Glutamatergic neuron (in vitro differentiated cells): ENCODE data around the gene ACOXL. TPM values are rescaled to one million over a fixed set of nuclear protein-coding genes. Genes with fewer than 3 reads are reported as not detected.

Experiments used
- DNase-seq: peaks from one replicate; pipeline ENCODE4 v3.0.0; 2022
- H3K27ac Mint-ChIP-seq: one replicate; pipeline ENCODE4 v1.8.0; 2020; ENCODE audit warnings: mild to moderate bottlenecking, mixed read lengths, inconsistent platforms; ENCODE audit not compliant: unreplicated experiment
- H3K27me3 Mint-ChIP-seq: one replicate; pipeline ENCODE4 v1.8.0; 2020; ENCODE audit warnings: mild to moderate bottlenecking, moderate library complexity, mixed read lengths, inconsistent platforms; ENCODE audit not compliant: unreplicated experiment
- H3K36me3 Mint-ChIP-seq: one replicate; pipeline ENCODE4 v1.8.0; 2020; ENCODE audit warnings: mild to moderate bottlenecking, mixed read lengths, inconsistent platforms; ENCODE audit not compliant: unreplicated experiment
- H3K4me1 Mint-ChIP-seq: one replicate; pipeline ENCODE4 v1.8.0; 2020; ENCODE audit warnings: mild to moderate bottlenecking, low read depth, mixed read lengths, inconsistent platforms; ENCODE audit not compliant: unreplicated experiment
- H3K4me3 Mint-ChIP-seq: one replicate; pipeline ENCODE4 v1.8.0; 2020; ENCODE audit warnings: mild to moderate bottlenecking, mixed read lengths, inconsistent platforms; ENCODE audit not compliant: unreplicated experiment
- H3K9me3 Mint-ChIP-seq: one replicate; pipeline ENCODE4 v1.8.0; 2020; ENCODE audit warnings: mild to moderate bottlenecking, moderate library complexity, mixed read lengths, inconsistent platforms; ENCODE audit not compliant: unreplicated experiment
- CTCF ChIP-seq: fragments of 200-600 bp; sonication (generic); IDR thresholded peaks from one replicate; pipeline ENCODE4 v1.5.0; 2021; ENCODE audit not compliant: partially characterized antibody, unreplicated experiment
- total RNA-seq: library from RNA; stranded (reverse); fragmentation: NEBNext Ultra II Directional; extraction: Animal tissue kit (Norgen Biotek cat#: 25700); gene quantifications from one replicate; pipeline ENCODE4 v1.2.1, GENCODE V29; 2021; ENCODE audit not compliant: unreplicated experiment

ACOXL gene
- total RNA-seq, 1 donor from 2014 or later = 1.4 TPM

DNA sequence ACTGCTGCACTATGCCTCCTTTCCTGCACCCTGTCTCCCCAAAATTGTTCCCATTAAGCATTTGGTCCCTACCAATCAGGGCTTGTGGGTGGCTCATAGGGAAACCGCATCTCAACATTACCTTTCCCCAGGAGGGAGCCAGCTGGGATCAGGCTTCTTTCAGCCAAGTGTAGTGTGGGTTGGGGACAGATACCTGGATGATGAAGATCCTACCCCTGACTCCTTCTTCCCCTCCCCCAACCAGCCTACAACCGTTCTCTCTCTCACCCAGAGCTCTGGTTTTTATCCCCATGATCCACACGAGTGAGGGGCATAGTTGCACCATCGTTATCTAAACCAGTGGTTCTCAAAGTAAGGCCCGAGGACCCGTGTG, 40.0 kb downstream of the ACOXL start:
- H3K27ac Mint-ChIP-seq = no peak overlapping the region
- no peak for TF ChIP-seq CTCF
- peaks cover 2% of the 10 kb centered on the region for H3K4me1 Mint-ChIP-seq
- H3K9me3 Mint-ChIP-seq = no peaks in the 10 kb centered on the region
- DNase-seq = no peak
- H3K27me3 Mint-ChIP-seq = peaks cover 7% of the 10 kb centered on the region
- H3K4me3 Mint-ChIP-seq = no peak overlapping the region
- no peaks in the 10 kb centered on the region for H3K36me3 Mint-ChIP-seq

DNA sequence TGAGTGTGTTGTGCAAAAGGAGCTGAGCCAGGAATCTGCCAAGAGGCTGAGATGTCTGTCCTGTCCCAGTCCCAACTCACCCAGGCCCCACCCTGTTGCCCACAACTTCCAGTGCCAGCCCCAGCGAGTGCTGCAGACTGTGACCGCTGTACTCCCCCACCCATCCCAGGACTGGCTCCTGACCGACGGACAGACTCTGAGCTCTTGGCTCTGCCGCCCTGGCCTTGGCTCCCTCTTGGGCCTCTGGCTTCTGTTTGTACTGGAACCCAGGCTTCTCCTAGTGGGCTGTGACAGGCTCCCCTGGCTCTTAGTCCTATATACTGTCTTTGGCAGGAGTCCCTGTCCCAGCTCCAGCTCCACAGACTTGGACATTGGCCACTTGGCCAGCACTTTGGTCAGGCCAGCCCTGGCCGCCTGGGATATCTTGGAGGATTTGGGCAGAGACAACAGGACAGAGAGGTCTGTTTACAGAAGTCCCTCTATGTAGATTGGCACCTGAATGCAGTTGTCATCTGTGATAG, 41.1 kb downstream of the ACOXL start:
- Mint-ChIP-seq H3K9me3 (no peaks in the 10 kb centered on the region), H3K27me3 (peaks cover 7% of the 10 kb centered on the region), H3K4me3 (no peak overlapping the region), H3K36me3 (no peaks in the 10 kb centered on the region), H3K27ac (no peak overlapping the region), H3K4me1 (peaks cover 2% of the 10 kb centered on the region)
- no peak for TF ChIP-seq CTCF
- DNase-seq = no peak

- DNase-seq = no peak
- Mint-ChIP-seq H3K36me3 (no peaks in the 10 kb centered on the region), H3K9me3 (no peaks in the 10 kb centered on the region), H3K27ac (no peak overlapping the region), H3K27me3 (peaks cover 7% of the 10 kb centered on the region), H3K4me3 (no peak overlapping the region), H3K4me1 (peaks cover 2% of the 10 kb centered on the region)
- no peak for TF ChIP-seq CTCF
These were observed 42.3 kb downstream of the ACOXL start for GRCh38 chr2:110774701-110775100.

- no peak for TF ChIP-seq CTCF
- no peak overlapping the region for H3K4me3 Mint-ChIP-seq
- peaks cover 5% of the 10 kb centered on the region for H3K27me3 Mint-ChIP-seq
- peaks cover 2% of the 10 kb centered on the region for H3K4me1 Mint-ChIP-seq
- DNase-seq = no peak
- H3K27ac Mint-ChIP-seq = no peak overlapping the region
- H3K9me3 Mint-ChIP-seq = no peaks in the 10 kb centered on the region
- H3K36me3 Mint-ChIP-seq = no peaks in the 10 kb centered on the region
These were observed 45.3 kb downstream of the ACOXL start for GRCh38 chr2:110777531-110778311.

DNA sequence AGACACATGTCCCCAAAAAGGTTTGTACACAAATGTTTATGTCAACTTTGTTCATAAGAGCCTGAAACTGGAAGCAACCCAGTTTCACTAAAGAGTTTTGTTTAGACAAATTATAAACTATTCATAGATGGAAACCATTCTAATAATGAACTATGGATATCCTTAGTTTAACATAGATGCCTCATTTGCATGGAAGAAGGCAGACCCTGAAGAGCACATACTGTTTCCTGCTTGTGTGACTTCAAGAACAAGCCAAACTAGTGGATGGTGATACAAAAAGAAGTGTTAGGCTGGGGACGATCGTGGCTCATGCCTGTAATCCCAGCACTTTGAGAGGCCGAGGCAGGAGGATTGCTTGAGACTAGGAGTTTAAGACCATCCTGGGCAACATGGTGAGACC, 48.1 kb downstream of the ACOXL start:
- Mint-ChIP-seq H3K27ac (no peak overlapping the region), H3K4me1 (peaks cover 2% of the 10 kb centered on the region), H3K27me3 (peaks cover 5% of the 10 kb centered on the region), H3K9me3 (no peaks in the 10 kb centered on the region), H3K36me3 (no peaks in the 10 kb centered on the region), H3K4me3 (no peak overlapping the region)
- no peak for TF ChIP-seq CTCF
- no peak for DNase-seq
